Stimulated activated CD4-positive, alpha-beta T cell treated with anti-CD3 and anti-CD28 coated beads, Interleukin-15, amount 100 ng/mL, for 1 hour (primary cell): Measurements from ENCODE around the gene ZBTB12.
"Not testable (repeated sequence)": the region's sequence is repeated elsewhere in the genome, so short reads cannot be mapped to it uniquely, and the experiment has no call there.

Source experiments
- DNase-seq, 2 donors: peaks; one replicate each; pipeline ENCODE4 v3.0.0-alpha.2; 2020; ENCODE audit warnings: low read depth in 1 of 2, low spot score in 1 of 2

ZBTB12 gene, protein sequence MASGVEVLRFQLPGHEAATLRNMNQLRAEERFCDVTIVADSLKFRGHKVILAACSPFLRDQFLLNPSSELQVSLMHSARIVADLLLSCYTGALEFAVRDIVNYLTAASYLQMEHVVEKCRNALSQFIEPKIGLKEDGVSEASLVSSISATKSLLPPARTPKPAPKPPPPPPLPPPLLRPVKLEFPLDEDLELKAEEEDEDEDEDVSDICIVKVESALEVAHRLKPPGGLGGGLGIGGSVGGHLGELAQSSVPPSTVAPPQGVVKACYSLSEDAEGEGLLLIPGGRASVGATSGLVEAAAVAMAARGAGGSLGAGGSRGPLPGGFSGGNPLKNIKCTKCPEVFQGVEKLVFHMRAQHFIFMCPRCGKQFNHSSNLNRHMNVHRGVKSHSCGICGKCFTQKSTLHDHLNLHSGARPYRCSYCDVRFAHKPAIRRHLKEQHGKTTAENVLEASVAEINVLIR

DNA sequence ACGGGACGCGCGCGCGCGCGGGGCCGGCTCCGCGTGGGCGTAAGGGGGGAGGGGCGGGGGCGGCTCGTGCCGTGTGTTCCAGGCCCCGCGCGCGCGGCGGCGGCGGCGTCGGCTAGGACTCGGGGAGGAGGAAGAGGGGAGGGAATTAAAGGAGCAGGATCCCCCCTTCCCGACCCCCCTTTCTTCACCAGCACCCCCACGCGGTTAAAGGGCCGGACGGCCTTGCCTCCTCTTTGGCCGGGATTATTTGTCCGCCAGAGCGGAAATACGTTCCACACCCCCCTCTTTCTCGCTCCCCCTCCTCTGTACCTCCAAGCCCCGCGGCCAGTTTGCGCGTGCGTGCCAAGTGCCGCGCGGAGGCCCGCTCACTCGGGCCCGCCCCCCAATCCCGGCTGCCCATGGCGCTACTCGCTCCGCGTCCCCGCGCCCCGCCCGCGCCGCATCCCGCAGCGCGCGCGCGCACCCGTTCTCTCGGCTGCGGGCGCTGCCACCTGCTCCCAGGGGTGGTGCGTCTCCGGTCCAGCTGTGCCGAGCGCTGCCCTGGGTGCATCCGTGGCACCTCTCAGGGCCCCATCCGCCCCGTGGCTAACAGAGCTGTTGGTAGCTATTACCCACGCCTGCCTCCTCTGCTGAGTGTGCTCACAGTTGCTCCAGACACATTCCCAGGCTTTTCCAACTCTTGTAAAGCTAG lies at the start of gene ZBTB12:
ZBTB12 (minus strand) TSS at position 134 of the 691 bp plus-strand sequence. CDS start 781 bp downstream, outside the sequence.
- peak; percentile 68 to 79 for DNase-seq

- no peak for DNase-seq
These were observed 48.2 kb upstream of the ZBTB12 start for GRCh38 chr6:31949926-31950548.

- DNase-seq: no peak
These were observed 47.0 kb upstream of the ZBTB12 start for GRCh38 chr6:31948753-31949413.

GRCh38 chr6:31948306-31948705 lies 46.4 kb upstream of the ZBTB12 start:
- DNase-seq: no peak

DNA sequence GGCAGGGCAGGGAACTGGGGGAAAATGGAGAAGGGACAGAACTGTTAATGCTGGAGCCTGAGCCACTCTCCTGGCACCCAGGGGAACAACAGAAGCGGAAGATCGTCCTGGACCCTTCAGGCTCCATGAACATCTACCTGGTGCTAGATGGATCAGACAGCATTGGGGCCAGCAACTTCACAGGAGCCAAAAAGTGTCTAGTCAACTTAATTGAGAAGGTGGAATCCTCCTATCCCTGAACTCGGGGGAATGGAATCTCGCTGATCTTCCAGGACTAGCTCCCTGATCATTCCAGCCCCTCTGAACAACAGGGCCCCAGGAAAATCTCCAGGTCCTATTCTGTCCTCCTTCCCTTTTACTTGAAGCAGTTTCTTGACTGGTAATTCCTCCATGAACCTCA lies 46.0 kb upstream of the ZBTB12 start:
- DNase-seq: no peak

GRCh38 chr6:31947070-31947675 lies 45.3 kb upstream of the ZBTB12 start:
- no peak for DNase-seq

DNA sequence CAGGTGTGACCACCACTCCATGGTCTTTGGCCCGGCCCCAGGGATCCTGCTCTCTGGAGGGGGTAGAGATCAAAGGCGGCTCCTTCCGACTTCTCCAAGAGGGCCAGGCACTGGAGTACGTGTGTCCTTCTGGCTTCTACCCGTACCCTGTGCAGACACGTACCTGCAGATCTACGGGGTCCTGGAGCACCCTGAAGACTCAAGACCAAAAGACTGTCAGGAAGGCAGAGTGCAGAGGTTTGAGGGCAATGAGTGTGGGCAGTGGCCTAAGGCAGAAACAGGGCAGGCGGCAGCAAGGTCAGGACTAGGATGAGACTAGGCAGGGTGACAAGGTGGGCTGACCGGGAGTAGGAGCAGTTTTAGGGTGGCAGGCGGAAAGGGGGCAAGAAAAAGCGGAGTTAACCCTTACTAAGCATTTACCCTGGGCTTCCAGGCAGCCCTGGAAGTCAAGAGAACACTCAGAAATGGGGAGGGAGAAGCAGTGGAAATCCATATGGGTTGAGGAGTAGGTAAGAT lies 44.5 kb upstream of the ZBTB12 start:
- DNase-seq: no peak

GRCh38 chr6:31945507-31946369 lies 43.9 kb upstream of the ZBTB12 start, which contains the start of gene CFB:
CFB (plus strand) TSS chr6:31946095; CDS start chr6:31946222, 127 bp downstream.
- DNase-seq: no peak

DNA sequence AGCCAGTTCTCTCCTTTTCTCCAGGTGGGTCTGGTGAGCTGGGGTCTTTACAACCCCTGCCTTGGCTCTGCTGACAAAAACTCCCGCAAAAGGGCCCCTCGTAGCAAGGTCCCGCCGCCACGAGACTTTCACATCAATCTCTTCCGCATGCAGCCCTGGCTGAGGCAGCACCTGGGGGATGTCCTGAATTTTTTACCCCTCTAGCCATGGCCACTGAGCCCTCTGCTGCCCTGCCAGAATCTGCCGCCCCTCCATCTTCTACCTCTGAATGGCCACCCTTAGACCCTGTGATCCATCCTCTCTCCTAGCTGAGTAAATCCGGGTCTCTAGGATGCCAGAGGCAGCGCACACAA lies 43.2 kb upstream of the ZBTB12 start:
- DNase-seq: no peak

DNA sequence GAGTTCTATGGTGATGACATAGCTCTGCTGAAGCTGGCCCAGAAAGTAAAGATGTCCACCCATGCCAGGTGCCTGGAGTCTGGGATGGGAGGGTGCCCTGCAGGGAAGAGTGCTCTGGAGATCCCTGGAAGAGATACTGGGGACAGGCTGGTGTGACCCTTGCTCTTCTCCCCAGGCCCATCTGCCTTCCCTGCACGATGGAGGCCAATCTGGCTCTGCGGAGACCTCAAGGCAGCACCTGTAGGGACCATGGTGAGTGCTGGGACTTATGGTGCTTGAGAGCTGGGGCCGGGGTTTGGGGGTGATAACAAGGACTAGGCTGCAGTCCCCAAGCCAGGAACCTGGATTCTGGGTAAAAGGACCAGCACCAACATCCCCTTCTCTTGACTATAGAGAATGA lies 41.9 kb upstream of the ZBTB12 start:
- DNase-seq: no peak

DNA sequence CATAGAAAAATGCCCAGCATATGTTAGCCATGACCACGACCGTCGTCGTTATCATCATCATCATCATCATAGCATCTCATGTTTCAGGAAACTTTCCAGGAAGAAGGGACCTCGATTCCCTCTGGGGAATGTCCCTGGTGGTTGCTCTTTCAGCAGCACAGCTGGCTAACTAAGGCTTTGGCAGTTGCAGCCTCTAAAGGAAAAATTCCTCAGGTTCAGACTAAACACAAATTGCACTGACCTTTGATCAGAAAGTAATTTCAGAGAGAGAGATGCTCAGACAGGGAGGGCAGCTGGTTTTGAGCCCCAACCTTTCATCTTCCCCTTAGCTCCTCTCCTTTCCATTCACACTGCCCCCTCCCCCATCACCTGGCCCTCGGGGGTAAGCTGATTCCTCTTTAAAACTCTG lies 38.4 kb upstream of the ZBTB12 start:
- DNase-seq: no peak

DNA sequence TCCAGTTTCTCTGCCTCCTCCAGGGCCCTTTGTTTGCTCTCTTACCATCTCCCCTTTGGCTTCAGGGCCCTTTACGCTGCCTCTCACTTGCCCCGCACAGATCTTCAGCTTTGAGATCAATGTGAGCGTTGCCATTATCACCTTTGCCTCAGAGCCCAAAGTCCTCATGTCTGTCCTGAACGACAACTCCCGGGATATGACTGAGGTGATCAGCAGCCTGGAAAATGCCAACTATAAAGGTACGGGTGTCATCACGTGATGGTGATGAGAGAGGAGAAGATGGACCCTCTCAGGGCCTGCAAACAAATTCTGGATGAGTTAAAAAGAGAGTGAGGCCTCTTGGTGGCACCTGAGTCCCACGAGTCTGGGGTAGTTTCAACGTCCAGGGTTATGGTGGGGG lies 33.9 kb upstream of the ZBTB12 start:
- DNase-seq: no peak

- DNase-seq: no peak
These were observed 33.1 kb upstream of the ZBTB12 start for GRCh38 chr6:31935021-31935420.

- no peak for DNase-seq
These were observed 31.7 kb upstream of the ZBTB12 start for GRCh38 chr6:31933537-31933936.

- not testable (repeated sequence) for DNase-seq
These were observed 30.3 kb upstream of the ZBTB12 start for GRCh38 chr6:31932137-31932536.

DNA sequence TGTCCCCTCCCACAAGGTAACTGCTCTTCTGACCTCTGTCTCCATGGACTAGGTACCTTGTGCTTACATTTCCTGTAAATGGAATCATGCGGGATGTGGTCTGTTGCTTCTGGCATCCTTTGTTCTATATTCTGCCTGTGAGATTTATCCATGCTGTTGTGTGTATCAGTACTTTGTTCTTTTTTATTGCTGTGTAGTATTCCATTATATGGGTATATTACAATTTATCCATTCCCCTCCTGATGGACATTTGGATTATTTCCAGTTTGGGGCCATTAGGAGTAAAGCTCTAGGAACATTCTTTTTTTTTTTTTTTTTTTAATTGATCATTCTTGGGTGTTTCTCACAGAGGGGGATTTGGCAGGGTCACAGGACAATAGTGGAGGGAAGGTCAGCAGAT lies 29.1 kb upstream of the ZBTB12 start:
- DNase-seq: no peak

- DNase-seq: no peak
These were observed 26.7 kb upstream of the ZBTB12 start for GRCh38 chr6:31928672-31928939.

DNA sequence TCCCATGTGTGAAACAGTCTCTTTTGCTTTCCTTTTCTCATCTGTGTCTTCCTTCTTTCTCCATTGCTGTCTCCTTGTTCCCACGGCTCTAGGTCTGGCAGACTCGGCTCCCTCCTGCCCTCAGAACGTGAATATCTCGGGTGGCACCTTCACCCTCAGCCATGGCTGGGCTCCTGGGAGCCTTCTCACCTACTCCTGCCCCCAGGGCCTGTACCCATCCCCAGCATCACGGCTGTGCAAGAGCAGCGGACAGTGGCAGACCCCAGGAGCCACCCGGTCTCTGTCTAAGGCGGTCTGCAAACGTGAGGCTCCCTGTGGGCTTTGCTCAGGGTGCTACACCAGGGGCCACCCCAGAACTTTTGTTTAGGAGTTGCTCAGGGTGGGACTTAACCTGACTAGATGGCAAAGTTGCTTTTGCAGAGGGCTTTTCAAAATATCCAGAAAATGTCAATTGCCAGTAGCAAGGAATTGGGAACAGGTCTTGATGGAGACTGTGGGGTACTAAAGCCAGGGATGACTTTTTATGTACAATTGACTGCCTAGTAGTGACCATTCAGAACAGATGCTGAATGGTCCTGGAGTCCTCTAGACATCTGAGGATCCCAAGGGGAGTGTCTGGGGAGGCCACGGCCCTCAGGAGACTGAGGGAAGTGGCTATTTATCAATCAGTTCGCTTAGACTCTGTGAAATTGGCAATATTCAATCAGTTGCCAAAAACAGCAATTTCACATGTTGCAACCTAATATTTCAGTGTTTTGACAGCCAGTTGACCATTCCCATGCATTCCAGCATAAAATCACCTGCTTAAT lies 26.2 kb upstream of the ZBTB12 start:
- DNase-seq: no peak

DNA sequence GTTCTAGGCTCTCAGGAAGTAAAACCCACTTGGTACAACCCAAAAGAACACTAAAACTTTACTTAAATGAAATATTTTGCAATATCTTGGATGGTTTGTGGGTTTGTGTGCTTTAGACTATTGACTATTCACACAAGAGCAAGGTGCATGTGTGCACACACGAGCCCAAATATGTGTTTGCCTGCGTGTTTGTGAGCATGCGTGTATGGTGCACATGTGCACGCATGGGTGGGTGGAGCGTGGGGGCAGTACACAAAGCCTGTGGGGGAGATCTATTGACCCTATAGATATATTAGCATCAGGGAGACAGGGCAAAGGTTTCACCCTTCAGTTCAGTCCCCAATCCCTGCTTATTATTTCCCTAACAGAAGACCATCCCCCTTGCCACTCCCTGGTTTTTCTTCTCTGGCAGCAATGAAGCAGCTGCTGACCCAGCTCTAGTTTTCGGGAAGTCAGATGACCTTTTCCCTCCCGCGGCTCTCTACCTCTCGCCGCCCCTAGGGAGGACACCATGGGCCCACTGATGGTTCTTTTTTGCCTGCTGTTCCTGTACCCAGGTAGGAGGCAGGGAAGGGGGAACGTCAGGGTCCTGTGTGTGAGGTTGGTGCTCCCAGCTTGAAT lies 25.5 kb upstream of the ZBTB12 start, which contains the start of gene C2:
C2 (plus strand) TSS at position 476 of the 621 bp plus-strand sequence; CDS start at position 512, 36 bp downstream.
- DNase-seq: no peak
